HL-60 (cell line): Measurements from ENCODE around the gene CBLC.
"Not testable (repeated sequence)": the region's sequence is repeated elsewhere in the genome, so short reads cannot be mapped to it uniquely, and the experiment has no call there.

Source experiments
- DNase-seq, 2 experiments: peaks; one replicate each; pipeline ENCODE4 v3.0.0-alpha.2; 2010 to 2020; ENCODE audit warnings: low read depth in 1 of 2, low spot score in 1 of 2
- H3K27ac ChIP-seq: fragments of 250-450 bp; sonication (Bioruptor Pico); replicated peaks from 2 replicates; pipeline ENCODE4 v1.5.1; 2020; ENCODE audit warnings: mild to moderate bottlenecking, moderate library complexity
- H3K27me3 ChIP-seq: fragments of 250-450 bp; sonication (Bioruptor Pico); 2 replicates; pipeline ENCODE4 v1.5.1; 2021; ENCODE audit warnings: mild to moderate bottlenecking, moderate library complexity; ENCODE audit not compliant: insufficient read depth, poor library complexity, severe bottlenecking
- H3K4me3 ChIP-seq: replicated peaks from 2 replicates; pipeline ENCODE4 v1.5.1; 2011; ENCODE audit warnings: mild to moderate bottlenecking, control low read depth, low read length; ENCODE audit not compliant: insufficient read depth
- CTCF ChIP-seq: IDR thresholded peaks from one replicate; pipeline ENCODE4 v1.5.1; 2011; ENCODE audit warnings: low read length, control low read depth, inconsistent platforms; ENCODE audit not compliant: insufficient read depth
- GABPA ChIP-seq: IDR thresholded peaks from 2 replicates; pipeline ENCODE4 v1.6.1; 2012; ENCODE audit warnings: low read depth
- POLR2AphosphoS5 ChIP-seq: IDR thresholded peaks from 2 replicates; pipeline ENCODE4 v1.6.1; 2012; ENCODE audit warnings: low read depth
- REST ChIP-seq: IDR thresholded peaks from 2 replicates; pipeline ENCODE4 v1.6.1; 2012; ENCODE audit warnings: low read depth; ENCODE audit not compliant: insufficient replicate concordance
- SPI1 ChIP-seq: IDR thresholded peaks from 2 replicates; pipeline ENCODE4 v1.6.1; 2012; ENCODE audit warnings: low read depth, mild to moderate bottlenecking, borderline replicate concordance

The CBLC gene

GRCh38 chr19:44770550-44771257 lies 7.0 kb upstream of the CBLC start:
- no peak overlapping the region for H3K27ac ChIP-seq
- no peaks in the 10 kb centered on the region for H3K27me3 ChIP-seq
- peak; percentile 93 to 97 for DNase-seq
- H3K4me3 ChIP-seq: no peak overlapping the region
- TF ChIP-seq SPI1: no peak
- TF ChIP-seq CTCF: peak; percentile 55

GRCh38 chr19:44772144-44772543 lies 5.5 kb upstream of the CBLC start:
- not testable (repeated sequence) for H3K4me3 ChIP-seq, H3K27ac ChIP-seq, DNase-seq, H3K27me3 ChIP-seq

GRCh38 chr19:44772959-44773358 lies 4.7 kb upstream of the CBLC start:
- TF ChIP-seq GABPA (no peak), POLR2AphosphoS5 (no peak), CTCF (no peak), SPI1 (no peak)
- DNase-seq: no peak
- H3K27me3 ChIP-seq: no peaks in the 10 kb centered on the region
- H3K4me3 ChIP-seq: no peak overlapping the region
- H3K27ac ChIP-seq: no peak overlapping the region

GRCh38 chr19:44775676-44776240 lies 1.9 kb upstream of the CBLC start:
- H3K4me3 ChIP-seq: no peak overlapping the region
- TF ChIP-seq CTCF (no peak), REST (no peak), GABPA (no peak), POLR2AphosphoS5 (no peak), SPI1 (no peak)
- no peak overlapping the region for H3K27ac ChIP-seq

GRCh38 chr19:44776402-44777096 lies 1.1 kb upstream of the CBLC start:
- DNase-seq: no peak
- no peak overlapping the region for H3K27ac ChIP-seq
- no peak for TF ChIP-seq GABPA
- TF ChIP-seq REST: no peak
- TF ChIP-seq SPI1: no peak
- no peak for TF ChIP-seq CTCF
- TF ChIP-seq POLR2AphosphoS5: no peak
- H3K27me3 ChIP-seq: no peaks in the 10 kb centered on the region
- H3K4me3 ChIP-seq: no peak overlapping the region

More at GRCh38 chr19:44775676-44776240, 1.9 kb upstream of the CBLC start:
- DNase-seq: no peak
- H3K27me3 ChIP-seq: no peaks in the 10 kb centered on the region
